GM12878 (cell line): ENCODE measurements around the gene XPO6. TPM values are rescaled to one million over a fixed set of nuclear protein-coding genes. Genes with fewer than 3 reads are reported as not detected.

Experiments
- ATAC-seq: fragments of 200-7000 bp; cut with Tn5 transposase; 3 replicates; pipeline ENCODE4 v1.9.1; 2020; ENCODE audit warnings: mild to moderate bottlenecking, moderate library complexity
- BruUV-seq: library from RNA; stranded (reverse); fragments of 400-500 nt; replicated peaks from 2 replicates; lab custom pipeline; 2021; lab: Mats Ljungman, UMichigan
- CTCF ChIA-PET: fragments of 300-600 bp; sonication (Branson Sonifier 250); formaldehyde crosslinking; extraction: SDS; loops from one replicate; lab custom pipeline; 2021; ENCODE audit warnings: inconsistent platforms; lab: Yijun Ruan, JAX
- POLR2A ChIA-PET: fragments of 350-600 bp; formaldehyde crosslinking; extraction: SDS; loops from one replicate; lab custom pipeline; 2021; ENCODE audit warnings: inconsistent platforms; lab: Charles Lee
- RAD21 ChIA-PET: fragments of 300-600 bp; sonication (Branson Sonifier 250); formaldehyde crosslinking; loops from one replicate; lab custom pipeline; 2023; ENCODE audit warnings: antibody characterized with exemption; ENCODE audit not compliant: unreplicated experiment; lab: Charles Lee
- SMC1A ChIA-PET: fragments of 300-600 bp; sonication (Branson Sonifier 250); formaldehyde crosslinking; loops from one replicate; lab custom pipeline; 2023; ENCODE audit not compliant: unreplicated experiment, uncharacterized antibody; lab: Charles Lee
- DNase-seq: peaks from one replicate; pipeline ENCODE4 v3.0.0-alpha.2; 2011; ENCODE audit warnings: low read depth, low spot score
- FAIRE-seq: peaks from 3 replicates; lab custom pipeline; 2011; peaks lifted over from hg19 to GRCh38; lab: Jason Lieb, UNC
- H2AFZ ChIP-seq: 2 replicates; pipeline ENCODE4 v1.6.0; 2011; ENCODE audit warnings: low read depth, low read length, control low read depth; ENCODE audit not compliant: control insufficient read depth
- H3K27ac ChIP-seq: 2 replicates; pipeline ENCODE4 v1.5.1; 2011; ENCODE audit warnings: control low read depth; ENCODE audit not compliant: control insufficient read depth, insufficient read depth
- H3K27me3 ChIP-seq, 2 experiments: replicated peaks in 1 of 2; 2 replicates each; pipeline versions ENCODE4 v1.6.0 to v1.6.1; 2011; ENCODE audit warnings: low read length in 1 of 2; ENCODE audit not compliant: control insufficient read depth in 2 of 2, insufficient read depth in 2 of 2
- H3K36me3 ChIP-seq, 2 experiments: 2 replicates each; pipeline ENCODE4 v1.5.1; 2011; ENCODE audit warnings: low read length in 1 of 2; ENCODE audit not compliant: control insufficient read depth in 2 of 2, insufficient read depth in 2 of 2
- H3K4me1 ChIP-seq: 2 replicates; pipeline ENCODE4 v1.6.1; 2011; ENCODE audit warnings: mild to moderate bottlenecking, low read length, moderate library complexity, mixed read lengths; ENCODE audit not compliant: control insufficient read depth, insufficient read depth
- H3K4me2 ChIP-seq: 2 replicates; pipeline ENCODE4 v1.6.0; 2011; ENCODE audit warnings: control low read depth; ENCODE audit not compliant: control insufficient read depth, insufficient read depth
- H3K4me3 ChIP-seq: fragments of 200-600 bp; sonication (generic); 2 replicates; pipeline ENCODE4 v1.5.1; 2016
- H3K79me2 ChIP-seq: 2 replicates; pipeline ENCODE4 v1.6.0; 2011; ENCODE audit warnings: low read length; ENCODE audit not compliant: control insufficient read depth, insufficient read depth
- H3K9ac ChIP-seq: 2 replicates; pipeline ENCODE4 v1.8.0; 2011; ENCODE audit warnings: low read length, control low read depth, mixed read lengths; ENCODE audit not compliant: control insufficient read depth, insufficient read depth
- H3K9me3 ChIP-seq: replicated peaks from 3 replicates; pipeline ENCODE4 v1.5.1; 2011; ENCODE audit warnings: mild to moderate bottlenecking, low read length; ENCODE audit not compliant: control insufficient read depth, insufficient read depth
- H4K20me1 ChIP-seq: 2 replicates; pipeline ENCODE4 v1.6.0; 2011; ENCODE audit not compliant: control insufficient read depth, insufficient read depth
- CBX5 ChIP-seq: sonication (generic); IDR thresholded peaks from 2 replicates; pipeline ENCODE4 v1.6.1; 2016; ENCODE audit warnings: low read depth, moderate library complexity, mild to moderate bottlenecking, inconsistent platforms
- DPF2 ChIP-seq: fragments of 450-650 bp; IDR thresholded peaks from 2 replicates; pipeline ENCODE4 v1.6.1; 2017; ENCODE audit warnings: mild to moderate bottlenecking
- EED ChIP-seq: sonication (generic); IDR thresholded peaks from 2 replicates; pipeline ENCODE4 v1.6.1; 2016; ENCODE audit warnings: antibody characterized with exemption, low read depth
- EGR1 ChIP-seq, 2 experiments: IDR thresholded peaks; 1 replicate in 1 of 2; 2 replicates in 1 of 2; pipeline ENCODE4 v1.6.1; 2011 to 2012; ENCODE audit warnings: low read depth in 2 of 2, low read length in 2 of 2, borderline replicate concordance in 1 of 2, mild to moderate bottlenecking in 1 of 2, moderate library complexity in 1 of 2
- EP300 ChIP-seq, 2 experiments: fragments of 150-350 bp in 1 of 2; IDR thresholded peaks; 2 replicates each; pipeline ENCODE4 v1.6.1; 2011 to 2012; ENCODE audit warnings: low read depth in 2 of 2, low read length in 2 of 2, borderline replicate concordance in 1 of 2, improper control_type of control experiment in 1 of 2, inconsistent platforms in 1 of 2; ENCODE audit not compliant: control insufficient read depth in 1 of 2
- IKZF2 ChIP-seq, 2 experiments: fragments of 450-650 bp; IDR thresholded peaks; 2 replicates each; pipeline ENCODE4 v1.6.1; 2017; ENCODE audit warnings: mild to moderate bottlenecking in 2 of 2, moderate library complexity in 2 of 2
- IRF5 ChIP-seq: fragments of 450-650 bp; IDR thresholded peaks from 2 replicates; pipeline ENCODE4 v1.6.1; 2017; ENCODE audit warnings: borderline replicate concordance
- LARP7 ChIP-seq: fragments of 450-650 bp; IDR thresholded peaks from 2 replicates; pipeline ENCODE4 v1.6.1; 2017; ENCODE audit warnings: mild to moderate bottlenecking
- NFXL1 ChIP-seq: fragments of 450-650 bp; IDR thresholded peaks from 2 replicates; pipeline ENCODE4 v1.6.1; 2017; ENCODE audit warnings: antibody characterized with exemption, mild to moderate bottlenecking, borderline replicate concordance
- NFYB ChIP-seq: IDR thresholded peaks from 2 replicates; pipeline ENCODE4 v1.6.1; 2011; ENCODE audit warnings: low read depth, mild to moderate bottlenecking, low read length, improper control_type of control experiment, moderate library complexity; ENCODE audit not compliant: insufficient read depth
- NR2C1 ChIP-seq: fragments of 450-650 bp; IDR thresholded peaks from 2 replicates; pipeline ENCODE4 v1.6.1; 2017; ENCODE audit warnings: antibody characterized with exemption, mild to moderate bottlenecking, moderate library complexity
- POLR2AphosphoS2 ChIP-seq: IDR thresholded peaks from 2 replicates; pipeline ENCODE4 v1.6.1; 2011; ENCODE audit warnings: low read depth, mild to moderate bottlenecking, low read length, improper control_type of control experiment, moderate library complexity
- RUNX3 ChIP-seq: IDR thresholded peaks from 2 replicates; pipeline ENCODE4 v1.6.1; 2012; ENCODE audit warnings: low read length, inconsistent platforms
- SIX5 ChIP-seq: IDR thresholded peaks from 2 replicates; pipeline ENCODE4 v1.6.1; 2011; ENCODE audit warnings: mild to moderate bottlenecking, low read depth, low read length, moderate library complexity; ENCODE audit not compliant: severe bottlenecking
- USF1 ChIP-seq: IDR thresholded peaks from 2 replicates; pipeline ENCODE4 v1.6.1; 2011; ENCODE audit warnings: borderline replicate concordance, low read depth, mild to moderate bottlenecking, moderate library complexity, mixed read lengths, low read length; ENCODE audit not compliant: insufficient read depth; ENCODE audit errors: extremely low read length
- WGBS: methylation state at CpG from one replicate; pipeline ENCODE4 v1.1.6; 2016; ENCODE audit warnings: low lambda C conversion rate; ENCODE audit not compliant: insufficient replicate concordance, insufficient coverage; ENCODE audit errors: missing lambda C conversion rate; 5-methylcytosine and 5-hydroxymethylcytosine counted together
- in situ Hi-C: fragments of 300-500 bp; cut with MboI; formaldehyde crosslinking; loops from 9 replicates; pipeline ENCODE4 v1.14.3; 2018; ENCODE audit warnings: mixed read lengths
- intact Hi-C: fragments of 100-400 bp; cut with micrococcal nuclease; formaldehyde crosslinking; loops from one replicate; pipeline ENCODE4 v1.14.2; 2022; ENCODE audit not compliant: unreplicated experiment
- polyA plus RNA-seq, 11 experiments: library from polyadenylated mRNA; depleted of rRNA in 4 of 11; unstranded in 6 of 11; stranded (reverse) in 5 of 11; fragments of >200 nt; fragmentation: Nextera tagmentation in 4 of 11; fragmentation: Illumina TruSeq in 1 of 11; extraction: Ambion mirVana in 4 of 11; extraction: Trizol in 1 of 11; gene quantifications; 1 replicate in 1 of 11; 2 replicates in 10 of 11; pipeline versions ENCODE4 v1.2.1 to v1.2.3, GENCODE V29; 2011 to 2016; ENCODE audit warnings: inconsistent platforms in 2 of 11, missing spikeins in 2 of 11, low read depth in 1 of 11
- total RNA-seq, 4 experiments: library from RNA; depleted of rRNA in 3 of 4; stranded (reverse); fragments of >200 nt in 3 of 4; fragmentation: Illumina TruSeq in 1 of 4; extraction: Trizol in 1 of 4; gene quantifications; 2 replicates each; pipeline versions ENCODE4 v1.2.1 to v1.2.3, GENCODE V29; 2013 to 2021

Gene XPO6
- total and polyA plus RNA-seq, 10 of the 15 experiments (the other 5 are each of a cell fraction or from before 2014, with no cell fraction given), result 9.9 to 246 (median 110) TPM

- H3K27me3 ChIP-seq, result no peaks in the 10 kb centered on the region
- no peak overlapping the region for H3K4me2 ChIP-seq
- POLR2A ChIA-PET, result interaction anchor here (1.9 kb wide), 1 partner anchor 26 kb away, joined by 4 read pairs; no protein-coding TSS in a partner anchor
- no peak for FAIRE-seq
- in situ Hi-C loops, result no loop called here
- CTCF ChIA-PET, result interaction anchor here (1.0 to 4.1 kb wide), 5 partner anchors 11 to 70 kb away, joined by 3 to 15 read pairs (median 3); no protein-coding TSS in a partner anchor
- no peaks in the 10 kb centered on the region for H3K9me3 ChIP-seq
- H3K36me3 ChIP-seq, result peaks cover 10 to 26% of the 10 kb centered on the region in 2 experiments
- H3K27ac ChIP-seq, result no peak overlapping the region
- RAD21 ChIA-PET, result no interaction called here
- no peak overlapping the region for H3K4me3 ChIP-seq
- TF ChIP-seq EED (no peak), LARP7 (no peak), IKZF2 (IDR thresholded peaks at IDR 0.05) (no peak), EGR1 (IDR thresholded peaks at IDR 0.05; ENCODE audit: borderline replicate concordance in 1 of 2, low read depth in 2 of 2, low read length in 2 of 2) (no peak), NR2C1 (no peak)
- H3K79me2 ChIP-seq, result peaks cover 31% of the 10 kb centered on the region
- DNase-seq, result no peak
- no peak for ATAC-seq
- H4K20me1 ChIP-seq, result no peaks in the 10 kb centered on the region
- H3K4me1 ChIP-seq, result no peaks in the 10 kb centered on the region; the same call in none of the 2 replicates
- intact Hi-C loops, result no loop called here
- SMC1A ChIA-PET, result interaction anchor here (0.7 to 1.9 kb wide), 10 partner anchors 8 to 53 kb away, joined by 3 to 8 read pairs (median 3); no protein-coding TSS in a partner anchor
- no TSS peak for BruUV-seq
- H2AFZ ChIP-seq, result no peak overlapping the region
- no peak overlapping the region for H3K9ac ChIP-seq
Measured at GRCh38 chr16:28161626-28162025, 50.1 kb downstream of the XPO6 start.

GRCh38 chr16:28158136-28158535 lies 53.6 kb downstream of the XPO6 start:
- no peaks in the 10 kb centered on the region for H3K9me3 ChIP-seq
- 94% methylated on average over 1 of the region's 1 CpG for WGBS
- DNase-seq (no peak), ATAC-seq (no peak), FAIRE-seq (no peak)
- TF ChIP-seq IRF5 (no peak), DPF2 (no peak), CBX5 (no peak), SIX5 (no peak), EP300 (IDR thresholded peaks at IDR 0.05; ENCODE audit: borderline replicate concordance in 1 of 2, control insufficient read depth in 1 of 2, low read depth in 2 of 2, low read length in 2 of 2) (no peak), RUNX3 (no peak), POLR2AphosphoS2 (no peak), NFXL1 (no peak), NFYB (no peak), USF1 (no peak)
- ChIA-PET RAD21 (no interaction called here), SMC1A (no interaction called here), POLR2A (no interaction called here), CTCF (interaction anchor here (0.7 to 1.1 kb wide), 2 partner anchors 18 to 19 kb away, joined by 3 read pairs; no protein-coding TSS in a partner anchor)
- in situ Hi-C loops (no loop called here), intact Hi-C loops (no loop called here)
- H3K27me3 ChIP-seq, result no peaks in the 10 kb centered on the region
- H3K4me3 ChIP-seq, result no peak overlapping the region
- H3K36me3 ChIP-seq, result peaks cover 14 to 32% of the 10 kb centered on the region in 2 experiments
- no peaks in the 10 kb centered on the region for H4K20me1 ChIP-seq
- H3K9ac ChIP-seq, result no peak overlapping the region
- no peak overlapping the region for H3K4me2 ChIP-seq
- no peaks in the 10 kb centered on the region; the same call in 1 of the 2 replicates for H3K4me1 ChIP-seq
- no peak overlapping the region for H2AFZ ChIP-seq
- BruUV-seq, result no TSS peak
- peaks cover 29% of the 10 kb centered on the region for H3K79me2 ChIP-seq
- no peak overlapping the region for H3K27ac ChIP-seq
